HG03558 (cell line): ENCODE data around the gene CGA.
A peak's percentile ranks its signal among the peaks of the same experiment; 100 is the strongest.

Source experiments
- ATAC-seq: cut with Tn5 transposase; IDR thresholded peaks from one replicate; pipeline ENCODE4 v1.9.1; 2021; ENCODE audit warnings: moderate number of reproducible peaks; ENCODE audit not compliant: unreplicated experiment; ENCODE audit errors: extremely low read depth

CGA gene

DNA sequence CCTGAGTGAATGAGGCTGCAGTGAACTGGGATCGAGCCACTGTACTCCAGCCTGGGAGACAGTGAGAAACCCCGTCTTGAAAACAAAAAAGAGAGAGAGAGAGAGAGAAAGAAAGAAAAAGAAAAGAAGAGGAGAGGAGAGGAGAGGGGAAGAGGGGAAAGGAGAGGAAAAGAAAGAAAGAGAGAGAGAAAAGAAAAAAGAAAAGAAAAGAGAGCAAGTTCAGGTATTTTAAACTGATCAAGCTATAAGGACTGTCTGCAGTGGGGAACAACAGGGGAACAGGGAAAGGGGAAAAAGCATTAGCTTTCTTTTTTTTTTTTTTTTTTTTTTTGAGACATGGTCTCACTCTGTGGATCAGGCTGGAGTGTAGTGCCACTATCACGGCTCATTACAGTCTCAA is 2.5 kb downstream of the CGA start:
- no peak for ATAC-seq

DNA sequence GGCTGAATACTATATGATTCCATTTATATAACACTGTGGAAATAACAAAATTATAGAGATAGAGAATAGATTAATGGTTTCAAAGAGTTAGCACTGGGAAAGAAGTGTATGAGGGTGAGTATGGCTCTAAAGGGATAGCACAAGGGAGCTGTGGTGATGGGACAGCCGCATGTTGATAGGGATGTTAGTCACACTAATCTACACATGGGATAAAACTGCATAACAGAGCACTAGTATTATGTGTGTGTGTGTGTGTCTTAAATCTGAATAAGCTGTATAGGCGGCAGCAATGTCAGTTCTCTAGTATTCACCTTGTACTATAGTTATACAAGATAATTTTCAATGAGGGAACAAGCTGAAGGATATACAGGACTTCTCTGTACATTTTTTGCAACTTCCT is 5.8 kb downstream of the CGA start:
- ATAC-seq = no peak

DNA sequence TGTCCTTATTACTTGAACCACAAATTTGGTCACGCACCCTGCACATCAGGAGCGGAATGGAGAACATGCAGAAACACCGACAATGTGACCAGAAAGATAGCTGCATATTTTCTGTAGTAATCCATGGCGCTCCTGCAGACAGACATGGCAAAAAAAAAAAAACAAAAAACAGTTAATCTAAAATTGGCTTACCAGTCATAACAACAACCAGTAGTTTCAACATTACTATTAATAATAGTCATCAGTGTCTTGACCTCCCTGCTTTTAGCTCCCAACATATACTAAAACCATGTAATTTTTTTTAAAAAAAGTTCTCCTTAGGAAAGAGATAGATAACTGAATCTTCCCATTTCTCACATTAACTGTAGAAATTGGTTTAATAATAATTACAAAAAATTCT is 6.8 kb downstream of the CGA start:
- ATAC-seq = no peak

DNA sequence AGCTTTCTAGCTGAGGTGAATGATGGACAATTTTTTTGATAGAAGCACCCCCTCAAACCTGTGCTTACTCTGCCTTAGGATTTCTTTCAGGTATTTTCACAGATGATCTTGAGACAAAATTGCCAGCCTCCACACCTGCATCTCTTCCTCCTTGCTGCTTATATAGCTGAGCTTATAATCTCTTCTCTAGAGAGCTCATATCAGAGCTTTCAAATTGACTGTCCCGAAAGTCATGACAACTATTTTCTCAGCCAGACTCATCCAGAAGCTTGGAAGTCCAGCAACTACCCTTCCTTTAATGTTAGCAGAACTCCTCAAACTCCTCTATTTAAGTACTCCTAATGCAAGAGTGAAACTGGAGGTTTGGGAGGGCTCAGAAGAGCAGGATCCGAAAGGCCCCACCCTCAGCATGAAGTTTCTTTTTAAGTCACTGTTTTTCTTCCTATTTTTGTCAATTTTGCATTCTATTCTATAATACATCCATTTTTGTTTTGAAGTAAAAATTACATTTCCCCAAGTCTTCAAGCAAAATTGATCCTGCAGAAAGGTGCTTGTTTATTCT is 12.7 kb downstream of the CGA start:
- no peak for ATAC-seq

DNA sequence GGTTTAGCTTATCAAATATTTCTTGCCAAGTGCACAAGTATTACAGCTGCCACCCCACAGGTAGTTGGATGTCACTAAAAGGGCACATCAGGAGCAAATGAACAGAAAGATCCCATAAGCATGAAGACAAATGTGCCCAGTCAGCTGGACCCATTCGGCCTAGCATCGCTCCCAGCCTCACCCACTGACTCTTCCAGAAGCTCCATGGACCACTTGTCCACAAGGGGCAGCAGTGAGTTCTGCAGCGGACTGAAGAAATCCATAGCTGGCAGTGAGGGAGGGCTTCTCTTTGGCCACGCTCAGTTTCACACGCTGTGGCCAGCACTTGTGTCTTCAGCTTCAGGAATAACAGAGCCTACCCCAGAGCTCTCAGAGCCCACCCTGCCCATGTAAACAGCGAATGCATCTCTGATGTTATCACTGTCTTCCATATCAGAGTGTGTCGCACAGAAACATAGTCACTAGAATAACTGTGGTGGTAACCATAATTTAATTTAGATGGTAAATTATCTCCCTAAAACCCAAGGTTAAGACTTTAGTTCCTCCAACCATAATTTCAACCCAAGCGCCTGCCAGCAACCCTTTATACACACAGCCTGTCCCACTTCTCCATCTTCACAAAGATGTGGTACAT is 15.8 kb downstream of the CGA start:
- peak; percentile 47 for ATAC-seq

DNA sequence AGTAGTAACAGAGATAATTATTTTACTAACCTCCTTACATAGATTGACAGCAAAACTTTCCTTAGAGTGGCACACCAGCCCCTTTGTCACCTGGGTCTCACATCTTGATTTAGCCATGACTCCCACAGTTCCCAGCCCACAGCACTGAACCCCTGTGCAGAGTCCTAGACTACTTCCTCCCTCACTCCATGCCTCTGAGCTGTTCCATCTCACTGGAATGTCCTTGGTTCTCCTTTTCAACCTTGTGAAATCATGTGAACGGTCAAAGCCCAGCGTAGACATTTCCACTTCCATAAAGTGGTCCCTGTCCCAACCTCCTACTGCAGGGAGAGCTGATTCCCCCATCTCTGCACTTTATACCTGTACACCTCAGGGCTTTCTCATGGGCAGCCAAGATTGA is 19.7 kb downstream of the CGA start:
- no peak for ATAC-seq

DNA sequence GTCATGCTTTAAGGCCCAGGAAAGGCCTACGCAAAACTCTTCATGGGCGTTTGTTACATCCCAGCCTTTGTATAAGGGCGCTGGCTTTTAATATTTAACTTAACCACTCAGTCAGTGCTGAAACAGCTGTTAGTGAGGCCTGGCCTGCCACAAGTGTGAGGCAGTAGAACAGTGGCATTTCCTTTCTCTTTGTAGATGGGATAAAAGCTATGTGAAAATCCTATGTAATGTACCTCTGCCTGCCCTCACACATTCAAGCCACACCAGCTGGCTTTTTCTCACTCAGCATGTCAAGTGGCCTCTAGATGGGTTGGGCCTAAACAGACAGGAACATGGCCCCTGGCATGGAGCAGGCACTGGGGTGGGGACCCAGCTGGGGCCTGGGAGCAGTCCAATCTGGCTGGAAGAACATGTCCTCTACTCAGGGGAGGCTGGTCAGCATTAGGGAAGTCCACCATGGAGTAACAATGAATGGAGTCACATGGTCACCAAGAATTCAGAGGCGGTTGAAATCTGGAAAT is 20.7 kb downstream of the CGA start:
- no peak for ATAC-seq

DNA sequence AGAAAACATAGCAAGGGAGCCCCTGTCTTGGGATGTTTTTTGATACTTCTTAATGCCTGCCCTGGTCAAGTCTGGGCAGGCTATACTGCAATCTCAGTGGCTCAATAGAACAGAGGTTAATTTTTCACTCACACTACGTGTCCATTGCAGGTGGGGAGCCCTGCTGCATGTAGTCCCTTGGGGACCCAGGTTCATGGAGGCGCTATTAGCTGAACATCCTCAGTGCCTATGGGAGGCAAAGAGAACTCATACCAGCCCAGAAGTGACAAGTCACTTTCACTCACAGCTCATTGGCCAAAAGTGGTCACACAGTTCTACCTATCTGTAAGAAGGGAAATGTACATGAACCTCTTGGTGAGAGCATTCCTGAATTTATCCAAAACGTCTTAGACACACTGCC is 23.2 kb downstream of the CGA start:
- no peak for ATAC-seq

DNA sequence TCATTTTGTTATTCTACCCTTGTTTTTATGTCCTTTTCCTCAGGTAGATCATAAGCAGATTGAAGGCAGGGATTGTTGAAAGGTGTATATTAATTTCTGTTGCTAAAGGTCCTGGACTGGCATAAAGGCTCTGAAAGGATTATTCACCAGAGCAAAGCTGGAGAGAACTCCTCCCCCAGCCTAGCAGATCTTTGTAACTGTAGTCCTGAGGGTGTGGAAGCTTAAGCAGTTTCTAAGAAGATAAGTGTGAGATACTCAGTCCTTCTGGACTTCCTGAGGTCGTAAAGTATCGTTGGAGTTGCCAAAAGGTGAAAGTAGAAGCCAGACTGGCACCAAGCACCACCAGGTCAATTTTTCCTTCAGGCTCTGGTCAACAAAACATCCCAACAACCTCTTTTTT is 24.2 kb downstream of the CGA start:
- no peak for ATAC-seq

DNA sequence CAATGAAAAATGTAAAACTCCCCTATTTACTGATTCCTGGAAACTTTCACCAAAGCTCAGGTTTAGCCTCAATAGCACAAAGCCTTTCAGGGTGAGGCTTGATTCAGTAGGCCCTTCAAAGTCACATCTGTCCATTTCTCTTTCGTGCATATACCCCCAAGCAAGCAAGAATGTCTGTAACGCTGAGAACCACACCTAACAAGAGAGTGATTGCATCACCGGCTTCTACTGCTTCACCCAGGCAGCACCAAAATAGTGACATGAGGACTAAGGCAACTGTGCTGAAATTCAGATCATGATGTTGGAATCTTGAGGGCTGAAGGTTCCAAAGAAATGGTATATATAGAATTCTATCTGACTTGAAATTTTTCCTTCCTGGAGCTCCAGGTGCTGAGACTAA is 26.1 kb downstream of the CGA start:
- ATAC-seq = no peak

DNA sequence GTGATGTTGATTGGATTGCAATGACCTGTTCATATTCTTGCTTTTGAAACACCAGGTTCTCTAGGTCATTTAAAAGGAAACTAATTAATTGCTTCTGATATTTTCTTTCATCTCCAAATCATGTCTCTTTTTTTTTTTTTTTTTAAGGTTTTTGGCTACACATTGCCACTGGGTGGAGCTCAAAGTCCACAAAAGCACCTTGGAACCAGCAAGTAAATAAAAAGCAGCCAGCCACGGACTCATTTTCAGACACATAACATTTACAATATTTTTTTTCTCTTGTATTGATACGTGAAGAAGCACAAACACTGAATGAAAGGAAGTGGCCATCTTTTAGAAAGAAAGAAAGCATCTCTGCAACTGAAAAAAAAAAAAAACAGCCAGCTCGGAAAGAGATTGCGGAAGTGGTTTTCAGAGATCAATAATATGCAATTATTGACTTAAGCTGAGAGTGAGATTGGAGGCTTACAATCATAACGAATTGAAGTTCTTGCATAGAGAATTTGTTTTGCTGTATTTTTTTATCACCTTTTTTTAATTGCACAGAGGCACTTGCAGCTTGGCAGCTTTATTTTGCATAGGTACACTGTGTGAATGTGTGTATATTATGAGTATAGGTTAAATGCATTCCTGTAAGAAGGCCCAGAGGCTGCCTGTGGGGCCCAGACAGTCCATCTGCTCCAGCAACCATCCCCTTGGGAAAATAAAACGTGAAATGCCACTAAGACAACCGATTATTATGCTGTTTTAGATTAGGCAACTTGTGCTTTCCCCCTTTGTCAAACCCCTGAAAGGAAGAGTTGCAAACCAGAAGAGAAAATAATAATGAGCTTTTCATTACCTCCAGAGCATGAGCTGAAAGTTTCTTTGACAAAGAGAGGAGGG is 28.2 kb downstream of the CGA start:
- no peak for ATAC-seq

DNA sequence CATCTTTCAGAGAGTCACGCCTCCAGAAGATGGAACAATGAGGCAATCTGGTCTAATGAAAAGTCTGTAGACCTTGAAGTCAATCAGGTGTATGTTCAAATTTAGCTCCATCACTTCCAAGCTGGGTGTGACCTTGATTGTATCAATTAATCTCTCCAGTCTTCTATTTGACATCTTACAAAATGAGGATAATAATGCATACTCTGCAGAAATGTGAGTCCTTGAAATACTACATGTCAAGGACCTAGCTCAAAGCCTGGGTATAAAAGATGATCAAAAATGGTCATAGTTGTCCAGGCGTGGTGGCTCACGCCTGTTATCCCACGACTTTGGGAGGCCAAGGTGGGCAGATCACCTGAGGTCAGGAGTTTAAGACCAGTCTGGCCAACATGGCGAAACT is 29.8 kb downstream of the CGA start:
- ATAC-seq = no peak

DNA sequence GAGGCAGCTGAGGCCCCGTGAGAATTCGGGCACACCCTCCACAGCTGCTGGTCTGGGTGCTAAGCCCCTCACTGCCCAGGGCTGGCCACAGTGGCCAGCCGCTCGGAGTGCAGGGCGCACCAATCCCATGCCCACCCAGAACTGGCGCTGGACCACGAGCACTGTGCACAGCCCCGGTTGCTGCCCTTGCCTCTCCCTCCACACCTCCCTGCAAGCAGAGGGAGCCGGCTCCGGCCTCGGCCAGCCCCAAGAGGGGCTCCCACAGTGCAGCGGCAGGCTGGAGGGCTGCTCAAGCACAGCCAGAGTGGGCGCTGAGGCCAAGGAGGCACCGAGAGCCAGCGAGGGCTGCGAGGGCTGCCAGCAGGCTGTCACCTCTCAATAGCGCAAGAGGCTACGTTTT is 35.0 kb downstream of the CGA start:
- no peak for ATAC-seq

DNA sequence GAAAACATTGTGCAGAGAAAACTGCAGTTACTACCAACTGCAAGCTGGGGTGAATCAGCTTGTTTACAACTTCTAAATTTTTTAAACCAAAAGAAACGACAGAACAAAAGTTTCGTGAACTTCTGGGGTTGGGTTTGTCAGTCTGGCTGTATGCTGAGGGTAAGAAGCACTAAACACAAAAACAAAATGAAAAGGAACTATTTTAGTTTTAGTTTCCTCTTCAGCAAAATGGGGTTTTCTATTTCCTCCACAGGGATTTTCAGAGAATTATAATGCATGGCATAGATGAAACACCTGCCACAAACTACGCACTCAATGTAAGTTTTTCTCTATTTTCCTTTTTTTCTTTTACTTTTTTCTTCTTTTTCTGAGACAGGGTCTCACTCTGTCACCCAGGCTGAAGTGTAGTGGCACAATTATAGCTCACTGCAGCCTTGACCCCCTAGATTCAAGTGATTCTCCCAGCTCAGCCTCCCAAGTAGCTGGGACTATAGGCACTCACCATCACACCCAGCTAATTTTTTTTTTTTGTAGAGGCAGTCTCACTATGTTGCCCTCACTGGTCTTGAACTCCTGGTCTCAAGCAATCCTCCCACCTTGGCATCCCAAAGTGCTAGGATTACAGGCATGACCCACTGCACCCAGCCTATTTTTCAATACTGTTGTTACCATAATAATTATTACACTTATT is 40.6 kb downstream of the CGA start:
- ATAC-seq = no peak

DNA sequence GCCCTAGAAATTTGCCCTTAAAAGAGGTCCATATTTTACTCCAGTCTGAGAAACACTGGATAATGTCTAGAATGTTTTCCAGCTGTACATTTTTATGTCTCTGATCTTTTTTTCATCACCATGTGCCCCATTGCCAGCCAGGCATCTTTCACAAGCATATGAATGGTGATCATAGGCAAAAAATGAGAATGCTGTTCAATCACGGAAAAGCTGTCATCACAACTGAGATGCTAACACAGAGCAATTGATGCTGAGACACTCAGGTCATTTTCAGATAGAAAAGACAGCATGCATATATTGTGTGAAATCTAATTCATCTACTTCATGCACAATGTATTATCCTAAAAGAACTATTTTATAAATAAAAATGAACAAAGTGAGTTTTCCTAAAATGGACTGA is 41.6 kb downstream of the CGA start:
- no peak for ATAC-seq

DNA sequence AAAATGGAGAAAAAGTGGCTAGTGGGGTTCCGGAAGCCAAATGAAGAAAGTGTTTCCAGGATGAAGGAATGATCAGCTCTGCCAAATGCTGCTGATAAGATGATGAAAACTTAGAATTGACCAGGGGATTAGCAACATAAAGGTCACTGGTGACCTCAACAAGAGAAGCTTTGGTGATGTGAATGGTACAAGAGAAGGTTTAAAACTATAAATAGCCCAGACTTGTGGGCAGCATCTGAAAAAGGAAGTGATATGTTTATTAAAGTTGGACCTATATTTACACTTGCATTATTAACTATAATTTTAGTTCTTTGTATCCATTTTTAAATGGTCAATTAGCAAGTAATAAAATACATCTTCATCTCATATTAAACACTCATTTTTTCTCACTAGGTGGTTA is 45.1 kb downstream of the CGA start:
- ATAC-seq = no peak

DNA sequence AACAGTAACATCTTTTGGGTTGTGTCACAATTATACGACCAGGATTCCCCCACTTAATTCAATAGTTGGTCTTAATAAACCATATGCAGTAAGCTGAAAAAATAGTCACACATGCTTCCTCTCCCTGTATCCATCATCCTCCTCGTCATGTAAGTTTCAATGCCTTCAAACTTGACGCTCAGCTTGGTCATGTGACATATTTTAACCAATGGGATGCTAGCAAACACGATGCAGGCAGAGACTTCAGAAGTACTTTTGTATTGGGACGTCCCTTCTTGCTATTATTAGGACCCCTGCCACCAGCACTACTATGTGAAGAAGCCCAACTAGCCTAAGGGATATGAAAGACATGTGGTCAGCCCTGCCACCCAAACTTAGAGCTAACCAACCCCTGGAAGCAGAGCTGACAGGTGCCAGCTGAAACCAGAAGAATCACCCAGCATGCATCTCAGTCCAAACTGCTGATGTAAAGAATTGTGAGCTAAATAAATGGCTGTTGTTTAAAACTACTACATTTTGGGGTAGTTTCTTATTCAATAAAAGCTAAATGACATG is 49.3 kb downstream of the CGA start:
- no peak for ATAC-seq

DNA sequence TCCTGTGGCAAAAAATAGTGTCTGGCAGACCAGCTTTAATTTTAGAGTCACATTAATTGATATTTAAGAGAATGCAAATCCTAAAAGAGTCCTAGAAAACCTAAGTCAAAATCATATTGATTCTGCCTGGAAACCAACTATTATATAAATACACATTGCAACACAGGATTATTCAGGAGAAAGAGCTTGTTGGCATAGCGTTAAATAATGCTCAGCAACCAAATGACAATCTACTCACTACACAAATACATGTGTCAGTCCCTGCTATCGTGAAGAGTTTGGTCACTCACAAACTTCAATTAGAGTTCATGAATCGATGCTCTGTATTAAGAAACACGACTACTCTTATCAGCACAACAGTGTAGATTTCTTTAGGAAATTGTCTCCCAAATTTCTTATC is 54.2 kb downstream of the CGA start:
- ATAC-seq = no peak
